GM18870 (cell line): ENCODE data around the gene CFAP46.
"Not testable (repeated sequence)": the region's sequence is repeated elsewhere in the genome, so short reads cannot be mapped to it uniquely, and the experiment has no call there.

Source experiments
- ATAC-seq: cut with Tn5 transposase; IDR thresholded peaks from one replicate; pipeline ENCODE4 v1.9.1; 2021; ENCODE audit warnings: moderate library complexity; ENCODE audit not compliant: unreplicated experiment

Gene CFAP46

GRCh38 chr10:132945125-132945893 lies 2.9 kb upstream of the CFAP46 start:
- no peak for ATAC-seq

GRCh38 chr10:132944510-132944909 lies 2.1 kb upstream of the CFAP46 start:
- no peak for ATAC-seq

GRCh38 chr10:132943791-132944404 lies 1.5 kb upstream of the CFAP46 start:
- no peak for ATAC-seq

GRCh38 chr10:132943058-132943790 lies 854 bp upstream of the CFAP46 start:
- ATAC-seq: no peak

- no peak for ATAC-seq
These were observed 724 bp downstream of the CFAP46 start for GRCh38 chr10:132941640-132942051.

- no peak for ATAC-seq
These were observed 1.4 kb downstream of the CFAP46 start for GRCh38 chr10:132940791-132941465.

- ATAC-seq: no peak
These were observed 2.2 kb downstream of the CFAP46 start for GRCh38 chr10:132939957-132940790.

GRCh38 chr10:132939378-132939955 lies 2.9 kb downstream of the CFAP46 start:
- ATAC-seq: no peak

GRCh38 chr10:132938472-132939339 lies 3.7 kb downstream of the CFAP46 start:
- ATAC-seq: no peak

GRCh38 chr10:132937861-132938260 lies 4.5 kb downstream of the CFAP46 start:
- no peak for ATAC-seq

GRCh38 chr10:132934953-132935352 lies 7.4 kb downstream of the CFAP46 start:
- no peak for ATAC-seq

GRCh38 chr10:132933308-132934042 lies 8.9 kb downstream of the CFAP46 start:
- no peak for ATAC-seq

- no peak for ATAC-seq
These were observed 9.7 kb downstream of the CFAP46 start for GRCh38 chr10:132932461-132933307.

- not testable (repeated sequence) for ATAC-seq
These were observed 10.8 kb downstream of the CFAP46 start for GRCh38 chr10:132931258-132932250.

- not testable (repeated sequence) for ATAC-seq
These were observed 11.7 kb downstream of the CFAP46 start for GRCh38 chr10:132930701-132931100.

GRCh38 chr10:132929953-132930548 lies 12.3 kb downstream of the CFAP46 start:
- ATAC-seq: no peak
